HepG2 (cell line): ENCODE results near the gene CTIF. TPM values are rescaled to one million over a fixed set of nuclear protein-coding genes. Genes with fewer than 3 reads are reported as not detected.

Source experiments
- ATAC-seq: fragments of 200-7000 bp; cut with Tn5 transposase; 3 replicates; pipeline ENCODE4 v1.9.1; 2020; ENCODE audit warnings: mild to moderate bottlenecking, moderate library complexity
- BruUV-seq: library from RNA; stranded (reverse); fragments of 400-500 nt; replicated peaks from 2 replicates; lab custom pipeline; 2021; lab: Mats Ljungman, UMichigan
- CTCF ChIA-PET: fragments of 300-600 bp; formaldehyde crosslinking; extraction: SDS; loops from one replicate; lab custom pipeline; 2021; ENCODE audit warnings: low total read pairs, inconsistent platforms, low intra/inter-chr PET ratio; lab: Yijun Ruan, JAX
- POLR2A ChIA-PET: fragments of 350-600 bp; sonication (Branson Sonifier 250); formaldehyde crosslinking; loops from one replicate; lab custom pipeline; 2020; ENCODE audit warnings: antibody characterized with exemption, inconsistent platforms; lab: Yijun Ruan, JAX
- DNase-seq: peaks from one replicate; pipeline ENCODE4 v3.0.0-alpha.2; 2015; ENCODE audit warnings: low spot score
- FAIRE-seq: peaks from 3 replicates; lab custom pipeline; 2011; peaks lifted over from hg19 to GRCh38; lab: Jason Lieb, UNC
- H2AFZ ChIP-seq: one replicate; pipeline ENCODE4 v1.6.1; 2011; ENCODE audit warnings: low read length, inconsistent platforms
- H3K27ac ChIP-seq: fragments of 300-600 bp; 3 replicates; pipeline ENCODE4 v1.8.0; 2011; ENCODE audit warnings: mixed run types, mild to moderate bottlenecking, mixed read lengths, low read length, inconsistent platforms; ENCODE audit not compliant: insufficient read depth; ENCODE audit errors: extremely low read length
- H3K27me3 ChIP-seq, 2 experiments: fragments of 200-600 bp in 1 of 2; 2 replicates in 1 of 2; 3 replicates in 1 of 2; pipeline versions ENCODE4 v1.6.0 to v1.8.0; 2011; ENCODE audit warnings: low read length in 2 of 2, mild to moderate bottlenecking in 2 of 2, moderate library complexity in 2 of 2, inconsistent platforms in 1 of 2; ENCODE audit not compliant: insufficient read depth in 2 of 2, control insufficient read depth in 1 of 2
- H3K36me3 ChIP-seq, 2 experiments: fragments of 200-600 bp in 1 of 2; replicated peaks in 1 of 2; 2 replicates in 1 of 2; 3 replicates in 1 of 2; pipeline versions ENCODE4 v1.5.1 to v1.8.0; 2011; ENCODE audit warnings: low read length in 2 of 2, inconsistent platforms in 1 of 2; ENCODE audit not compliant: insufficient read depth in 2 of 2, control insufficient read depth in 1 of 2
- H3K4me1 ChIP-seq: 2 replicates; pipeline ENCODE4 v1.5.1; 2012; ENCODE audit warnings: low read length, inconsistent platforms; ENCODE audit not compliant: insufficient read depth
- H3K4me2 ChIP-seq: 2 replicates; pipeline ENCODE4 v1.6.0; 2011; ENCODE audit warnings: low read depth, low read length, inconsistent platforms
- H3K4me3 ChIP-seq, 3 experiments: fragments of 200-600 bp in 1 of 3; sonication (generic), shearing (Covaris generic) in 1 of 3; replicated peaks in 1 of 3; 2 replicates each; pipeline ENCODE4 v1.5.1; 2011 to 2016; ENCODE audit warnings: low read length in 3 of 3, inconsistent platforms in 2 of 3, low read depth in 2 of 3, mild to moderate bottlenecking in 2 of 3, control low read depth in 1 of 3, mixed read lengths in 1 of 3; ENCODE audit not compliant: insufficient read depth in 1 of 3
- H3K79me2 ChIP-seq: one replicate; pipeline ENCODE4 v1.6.1; 2011; ENCODE audit warnings: low read length, inconsistent platforms; ENCODE audit not compliant: insufficient read depth
- H3K9ac ChIP-seq: 2 replicates; pipeline ENCODE4 v1.6.0; 2011; ENCODE audit warnings: mild to moderate bottlenecking, low read depth, low read length, inconsistent platforms; ENCODE audit not compliant: insufficient read depth
- H3K9me3 ChIP-seq: 2 replicates; pipeline ENCODE4 v1.5.1; 2012; ENCODE audit warnings: mild to moderate bottlenecking, low read length
- H4K20me1 ChIP-seq: 2 replicates; pipeline ENCODE4 v1.6.0; 2011; ENCODE audit warnings: inconsistent platforms, mild to moderate bottlenecking, low read length, moderate library complexity; ENCODE audit not compliant: insufficient read depth
- AKNA ChIP-seq: sonication (generic); formaldehyde crosslinking; IDR thresholded peaks from 2 replicates; pipeline ENCODE4 v1.4.0; 2020; ENCODE audit warnings: missing genetic modification reagents, borderline replicate concordance
- BORCS8-MEF2B ChIP-seq: sonication (generic); formaldehyde crosslinking; IDR thresholded peaks from 2 replicates; pipeline ENCODE4 v1.8.0; 2022; ENCODE audit warnings: mild to moderate bottlenecking, missing genetic modification reagents
- DDIT3 ChIP-seq: sonication (generic); formaldehyde crosslinking; IDR thresholded peaks from 2 replicates; pipeline ENCODE4 v1.4.0; 2020; ENCODE audit warnings: mild to moderate bottlenecking, missing genetic modification reagents
- KLF16 ChIP-seq, 2 experiments: sonication (generic) in 1 of 2; formaldehyde crosslinking in 1 of 2; IDR thresholded peaks; 2 replicates each; pipeline versions ENCODE4 v1.6.1 to v1.8.0; 2016 to 2023; ENCODE audit warnings: missing genetic modification reagents in 2 of 2, missing compliant biosample characterization in 1 of 2
- MAFG ChIP-seq: sonication (generic); formaldehyde crosslinking; IDR thresholded peaks from 2 replicates; pipeline ENCODE4 v1.5.1; 2020; ENCODE audit warnings: mild to moderate bottlenecking, missing genetic modification reagents
- MLXIP ChIP-seq: sonication (generic); formaldehyde crosslinking; IDR thresholded peaks from 2 replicates; pipeline ENCODE4 v1.9.0; 2021; ENCODE audit warnings: missing genetic modification reagents, borderline replicate concordance
- NCOA1 ChIP-seq: sonication (generic); formaldehyde crosslinking; IDR thresholded peaks from 2 replicates; pipeline ENCODE4 v1.9.0; 2021; ENCODE audit warnings: missing genetic modification reagents
- REL ChIP-seq: sonication (generic); formaldehyde crosslinking; conservative IDR thresholded peaks from 2 replicates; pipeline ENCODE4 v1.8.0; 2022; ENCODE audit warnings: mild to moderate bottlenecking, missing genetic modification reagents, moderate library complexity
- RFX3 ChIP-seq: IDR thresholded peaks from 2 replicates; pipeline ENCODE4 v1.6.1; 2016; ENCODE audit warnings: missing biosample characterization, missing genetic modification reagents
- ZNF33A ChIP-seq: sonication (generic); formaldehyde crosslinking; IDR thresholded peaks from 2 replicates; pipeline ENCODE4 v1.5.1; 2020; ENCODE audit warnings: missing genetic modification reagents, mild to moderate bottlenecking, moderate library complexity, borderline replicate concordance
- ZNF501 ChIP-seq: sonication (generic); formaldehyde crosslinking; IDR thresholded peaks from 2 replicates; pipeline ENCODE4 v1.5.1; 2020; ENCODE audit warnings: mild to moderate bottlenecking, moderate library complexity, missing genetic modification reagents
- ZNF790 ChIP-seq: sonication (generic); formaldehyde crosslinking; IDR thresholded peaks from 2 replicates; pipeline ENCODE4 v1.8.0; 2022; ENCODE audit warnings: missing genetic modification reagents, mild to moderate bottlenecking, borderline replicate concordance
- WGBS: methylation state at CpG from one replicate; pipeline ENCODE4 v1.1.6; 2017; ENCODE audit warnings: low lambda C conversion rate; 5-methylcytosine and 5-hydroxymethylcytosine counted together
- in situ Hi-C: cut with HindIII; loops from 2 replicates; pipeline ENCODE4 v1.10.0; 2017; ENCODE audit warnings: low pct_unique_long_range_greater_than_20kb; ENCODE audit not compliant: extremely low pct_ligation_motif_present
- intact Hi-C: fragments of 100-400 bp; cut with micrococcal nuclease; formaldehyde crosslinking; loops from one replicate; pipeline ENCODE4 v1.10.0; 2022; ENCODE audit not compliant: unreplicated experiment
- polyA plus RNA-seq, 8 experiments: library from polyadenylated mRNA; depleted of rRNA in 3 of 8; stranded (reverse) in 7 of 8; unstranded in 1 of 8; fragments of >200 nt; fragmentation: Illumina TruSeq in 4 of 8; extraction: Trizol in 4 of 8; gene quantifications; 2 replicates each; pipeline versions ENCODE4 v1.2.1 to v1.2.3, GENCODE V29; 2011 to 2016; ENCODE audit warnings: low read depth in 4 of 8, missing spikeins in 1 of 8, mixed read lengths in 1 of 8; ENCODE audit not compliant: insufficient read depth in 1 of 8
- total RNA-seq, 5 experiments: library from RNA; depleted of rRNA; stranded (reverse); fragments of >200 nt; fragmentation: Illumina TruSeq; extraction: Trizol; gene quantifications; 2 replicates each; pipeline ENCODE4 v1.2.3, GENCODE V29; 2016; ENCODE audit warnings: low read depth in 1 of 5

The CTIF gene
- total and polyA plus RNA-seq, 2 of the 13 experiments (the other 11 are each of a cell fraction or from before 2014, with no cell fraction given), result 18.2 to 28.0 TPM

GRCh38 chr18:48805826-48806535, 267.1 kb downstream of the CTIF start:
- ChIA-PET CTCF (no interaction called here), POLR2A (no interaction called here)
- FAIRE-seq, result no peak

More at GRCh38 chr18:48805826-48806535, 267.1 kb downstream of the CTIF start:
- H3K79me2 ChIP-seq, result no peaks in the 10 kb centered on the region
- peaks cover 8 to 37% of the 10 kb centered on the region in 2 experiments; a peak in 4 of 5 replicates for H3K36me3 ChIP-seq
- H3K9ac ChIP-seq, result no peak overlapping the region
- peaks cover 12% of the 10 kb centered on the region for H3K4me1 ChIP-seq
- 98% methylated on average over 10 of the region's 10 CpGs for WGBS
- intact Hi-C loops (no loop called here), in situ Hi-C loops (no loop called here)
- no peak for ATAC-seq
- TF ChIP-seq REL (CRISPR knock-in tag) (no peak), MAFG (CRISPR knock-in tag) (no peak), RFX3 (no peak), MLXIP (CRISPR knock-in tag) (no peak), BORCS8-MEF2B (CRISPR knock-in tag) (no peak), ZNF33A (CRISPR knock-in tag) (no peak), ZNF790 (CRISPR knock-in tag) (no peak), ZNF501 (CRISPR knock-in tag) (no peak), AKNA (CRISPR knock-in tag) (no peak), NCOA1 (no peak), KLF16 (CRISPR knock-in tag; IDR thresholded peaks at IDR 0.05) (no peak), DDIT3 (no peak)
- no peak overlapping the region for H3K4me3 ChIP-seq
- BruUV-seq, result no TSS peak
- H4K20me1 ChIP-seq, result no peaks in the 10 kb centered on the region
- H2AFZ ChIP-seq, result no peak overlapping the region
- no peak overlapping the region for H3K4me2 ChIP-seq
- H3K27me3 ChIP-seq, result no peaks in the 10 kb centered on the region
- no peak overlapping the region for H3K27ac ChIP-seq
- H3K9me3 ChIP-seq, result no peaks in the 10 kb centered on the region
- no peak for DNase-seq
